GM12878 (cell line): ENCODE results near the gene NIN. TPM values are rescaled to one million over a fixed set of nuclear protein-coding genes. Genes with fewer than 3 reads are reported as not detected.

Source experiments
- ATAC-seq: fragments of 200-7000 bp; cut with Tn5 transposase; 3 replicates; pipeline ENCODE4 v1.9.1; 2020; ENCODE audit warnings: mild to moderate bottlenecking, moderate library complexity
- BruUV-seq: library from RNA; stranded (reverse); fragments of 400-500 nt; replicated peaks from 2 replicates; lab custom pipeline; 2021; lab: Mats Ljungman, UMichigan
- CTCF ChIA-PET: fragments of 300-600 bp; sonication (Branson Sonifier 250); formaldehyde crosslinking; extraction: SDS; loops from one replicate; lab custom pipeline; 2021; ENCODE audit warnings: inconsistent platforms; lab: Yijun Ruan, JAX
- POLR2A ChIA-PET: fragments of 350-600 bp; formaldehyde crosslinking; extraction: SDS; loops from one replicate; lab custom pipeline; 2021; ENCODE audit warnings: inconsistent platforms; lab: Charles Lee
- RAD21 ChIA-PET: fragments of 300-600 bp; sonication (Branson Sonifier 250); formaldehyde crosslinking; loops from one replicate; lab custom pipeline; 2023; ENCODE audit warnings: antibody characterized with exemption; ENCODE audit not compliant: unreplicated experiment; lab: Charles Lee
- SMC1A ChIA-PET: fragments of 300-600 bp; sonication (Branson Sonifier 250); formaldehyde crosslinking; loops from one replicate; lab custom pipeline; 2023; ENCODE audit not compliant: unreplicated experiment, uncharacterized antibody; lab: Charles Lee
- DNase-seq: peaks from one replicate; pipeline ENCODE4 v3.0.0-alpha.2; 2011; ENCODE audit warnings: low read depth, low spot score
- FAIRE-seq: peaks from 3 replicates; lab custom pipeline; 2011; peaks lifted over from hg19 to GRCh38; lab: Jason Lieb, UNC
- H2AFZ ChIP-seq: 2 replicates; pipeline ENCODE4 v1.6.0; 2011; ENCODE audit warnings: low read depth, low read length, control low read depth; ENCODE audit not compliant: control insufficient read depth
- H3K27ac ChIP-seq: 2 replicates; pipeline ENCODE4 v1.5.1; 2011; ENCODE audit warnings: control low read depth; ENCODE audit not compliant: control insufficient read depth, insufficient read depth
- H3K27me3 ChIP-seq, 2 experiments: replicated peaks in 1 of 2; 2 replicates each; pipeline versions ENCODE4 v1.6.0 to v1.6.1; 2011; ENCODE audit warnings: low read length in 1 of 2; ENCODE audit not compliant: control insufficient read depth in 2 of 2, insufficient read depth in 2 of 2
- H3K36me3 ChIP-seq, 2 experiments: 2 replicates each; pipeline ENCODE4 v1.5.1; 2011; ENCODE audit warnings: low read length in 1 of 2; ENCODE audit not compliant: control insufficient read depth in 2 of 2, insufficient read depth in 2 of 2
- H3K4me1 ChIP-seq: 2 replicates; pipeline ENCODE4 v1.6.1; 2011; ENCODE audit warnings: mild to moderate bottlenecking, low read length, moderate library complexity, mixed read lengths; ENCODE audit not compliant: control insufficient read depth, insufficient read depth
- H3K4me2 ChIP-seq: 2 replicates; pipeline ENCODE4 v1.6.0; 2011; ENCODE audit warnings: control low read depth; ENCODE audit not compliant: control insufficient read depth, insufficient read depth
- H3K4me3 ChIP-seq: fragments of 200-600 bp; sonication (generic); 2 replicates; pipeline ENCODE4 v1.5.1; 2016
- H3K79me2 ChIP-seq: 2 replicates; pipeline ENCODE4 v1.6.0; 2011; ENCODE audit warnings: low read length; ENCODE audit not compliant: control insufficient read depth, insufficient read depth
- H3K9ac ChIP-seq: 2 replicates; pipeline ENCODE4 v1.8.0; 2011; ENCODE audit warnings: low read length, control low read depth, mixed read lengths; ENCODE audit not compliant: control insufficient read depth, insufficient read depth
- H3K9me3 ChIP-seq: replicated peaks from 3 replicates; pipeline ENCODE4 v1.5.1; 2011; ENCODE audit warnings: mild to moderate bottlenecking, low read length; ENCODE audit not compliant: control insufficient read depth, insufficient read depth
- H4K20me1 ChIP-seq: 2 replicates; pipeline ENCODE4 v1.6.0; 2011; ENCODE audit not compliant: control insufficient read depth, insufficient read depth
- GABPA ChIP-seq: IDR thresholded peaks from 2 replicates; pipeline ENCODE4 v1.6.1; 2014; ENCODE audit warnings: antibody characterized with exemption, low read depth, mild to moderate bottlenecking, inconsistent platforms
- MEF2B ChIP-seq: fragments of 450-650 bp; IDR thresholded peaks from 2 replicates; pipeline ENCODE4 v1.6.1; 2018; ENCODE audit warnings: mild to moderate bottlenecking, moderate library complexity; ENCODE audit not compliant: partially characterized antibody, poor library complexity, severe bottlenecking
- MTA2 ChIP-seq: fragments of 450-650 bp; IDR thresholded peaks from 2 replicates; pipeline ENCODE4 v1.6.1; 2016; ENCODE audit warnings: low read depth, mild to moderate bottlenecking, moderate library complexity
- NBN ChIP-seq: fragments of 450-650 bp; IDR thresholded peaks from 2 replicates; pipeline ENCODE4 v1.6.1; 2016
- PAX5 ChIP-seq: IDR thresholded peaks from 2 replicates; pipeline ENCODE4 v1.6.1; 2011; ENCODE audit warnings: low read depth, low read length, borderline replicate concordance
- RB1 ChIP-seq: fragments of 450-650 bp; formaldehyde crosslinking; IDR thresholded peaks from 2 replicates; pipeline ENCODE4 v1.6.1; 2017; ENCODE audit warnings: mild to moderate bottlenecking, borderline replicate concordance
- RUNX3 ChIP-seq: IDR thresholded peaks from 2 replicates; pipeline ENCODE4 v1.6.1; 2012; ENCODE audit warnings: low read length, inconsistent platforms
- WGBS: methylation state at CpG from one replicate; pipeline ENCODE4 v1.1.6; 2016; ENCODE audit warnings: low lambda C conversion rate; ENCODE audit not compliant: insufficient replicate concordance, insufficient coverage; ENCODE audit errors: missing lambda C conversion rate; 5-methylcytosine and 5-hydroxymethylcytosine counted together
- in situ Hi-C: fragments of 300-500 bp; cut with MboI; formaldehyde crosslinking; loops from 9 replicates; pipeline ENCODE4 v1.14.3; 2018; ENCODE audit warnings: mixed read lengths
- intact Hi-C: fragments of 100-400 bp; cut with micrococcal nuclease; formaldehyde crosslinking; loops from one replicate; pipeline ENCODE4 v1.14.2; 2022; ENCODE audit not compliant: unreplicated experiment
- polyA plus RNA-seq, 11 experiments: library from polyadenylated mRNA; depleted of rRNA in 4 of 11; unstranded in 6 of 11; stranded (reverse) in 5 of 11; fragments of >200 nt; fragmentation: Nextera tagmentation in 4 of 11; fragmentation: Illumina TruSeq in 1 of 11; extraction: Ambion mirVana in 4 of 11; extraction: Trizol in 1 of 11; gene quantifications; 1 replicate in 1 of 11; 2 replicates in 10 of 11; pipeline versions ENCODE4 v1.2.1 to v1.2.3, GENCODE V29; 2011 to 2016; ENCODE audit warnings: inconsistent platforms in 2 of 11, missing spikeins in 2 of 11, low read depth in 1 of 11
- total RNA-seq, 4 experiments: library from RNA; depleted of rRNA in 3 of 4; stranded (reverse); fragments of >200 nt in 3 of 4; fragmentation: Illumina TruSeq in 1 of 4; extraction: Trizol in 1 of 4; gene quantifications; 2 replicates each; pipeline versions ENCODE4 v1.2.1 to v1.2.3, GENCODE V29; 2013 to 2021
- TF ChIP-seq, protein P1 (sequence below): IDR thresholded peaks from 2 replicates; pipeline ENCODE4 v1.6.1; 2012; ENCODE audit warnings: mild to moderate bottlenecking, low read depth, low read length
- TF ChIP-seq, protein P2 (sequence below): fragments of 450-650 bp; IDR thresholded peaks from 2 replicates; pipeline ENCODE4 v1.6.1; 2018; ENCODE audit warnings: borderline replicate concordance, mild to moderate bottlenecking; ENCODE audit not compliant: partially characterized antibody
- TF ChIP-seq, protein P3 (sequence below): fragments of 450-650 bp; IDR thresholded peaks from 2 replicates; pipeline ENCODE4 v1.6.1; 2017; ENCODE audit warnings: mild to moderate bottlenecking, moderate library complexity
- TF ChIP-seq, protein P4 (sequence below): fragments of 450-650 bp; IDR thresholded peaks from 2 replicates; pipeline ENCODE4 v1.6.1; 2016; ENCODE audit warnings: mild to moderate bottlenecking

The NIN gene
- total and polyA plus RNA-seq, 10 of the 15 experiments (the other 5 are each of a cell fraction or from before 2014, with no cell fraction given): 16.2 to 135 (median 70.3) TPM

DNA sequence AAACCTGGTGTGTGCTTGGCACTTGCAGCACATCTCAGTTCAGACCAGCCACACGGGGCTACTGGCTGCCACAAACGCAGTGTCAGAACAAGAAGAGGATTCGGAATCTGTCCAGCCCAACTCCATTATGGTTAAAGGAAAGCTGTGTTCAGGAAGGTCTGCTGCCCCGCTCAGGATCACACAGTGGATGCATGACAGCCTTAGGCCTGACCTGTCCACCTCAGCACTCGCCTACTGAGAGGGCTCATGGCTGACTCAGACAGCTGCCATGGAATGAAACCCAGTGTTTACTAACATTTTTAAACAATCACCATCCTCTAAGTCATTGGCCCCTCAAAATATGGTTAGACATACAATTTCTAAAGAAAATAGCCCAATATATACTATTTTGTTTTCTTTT lies 5.6 kb upstream of the NIN start (continued):
- TF ChIP-seq, protein P1, sequence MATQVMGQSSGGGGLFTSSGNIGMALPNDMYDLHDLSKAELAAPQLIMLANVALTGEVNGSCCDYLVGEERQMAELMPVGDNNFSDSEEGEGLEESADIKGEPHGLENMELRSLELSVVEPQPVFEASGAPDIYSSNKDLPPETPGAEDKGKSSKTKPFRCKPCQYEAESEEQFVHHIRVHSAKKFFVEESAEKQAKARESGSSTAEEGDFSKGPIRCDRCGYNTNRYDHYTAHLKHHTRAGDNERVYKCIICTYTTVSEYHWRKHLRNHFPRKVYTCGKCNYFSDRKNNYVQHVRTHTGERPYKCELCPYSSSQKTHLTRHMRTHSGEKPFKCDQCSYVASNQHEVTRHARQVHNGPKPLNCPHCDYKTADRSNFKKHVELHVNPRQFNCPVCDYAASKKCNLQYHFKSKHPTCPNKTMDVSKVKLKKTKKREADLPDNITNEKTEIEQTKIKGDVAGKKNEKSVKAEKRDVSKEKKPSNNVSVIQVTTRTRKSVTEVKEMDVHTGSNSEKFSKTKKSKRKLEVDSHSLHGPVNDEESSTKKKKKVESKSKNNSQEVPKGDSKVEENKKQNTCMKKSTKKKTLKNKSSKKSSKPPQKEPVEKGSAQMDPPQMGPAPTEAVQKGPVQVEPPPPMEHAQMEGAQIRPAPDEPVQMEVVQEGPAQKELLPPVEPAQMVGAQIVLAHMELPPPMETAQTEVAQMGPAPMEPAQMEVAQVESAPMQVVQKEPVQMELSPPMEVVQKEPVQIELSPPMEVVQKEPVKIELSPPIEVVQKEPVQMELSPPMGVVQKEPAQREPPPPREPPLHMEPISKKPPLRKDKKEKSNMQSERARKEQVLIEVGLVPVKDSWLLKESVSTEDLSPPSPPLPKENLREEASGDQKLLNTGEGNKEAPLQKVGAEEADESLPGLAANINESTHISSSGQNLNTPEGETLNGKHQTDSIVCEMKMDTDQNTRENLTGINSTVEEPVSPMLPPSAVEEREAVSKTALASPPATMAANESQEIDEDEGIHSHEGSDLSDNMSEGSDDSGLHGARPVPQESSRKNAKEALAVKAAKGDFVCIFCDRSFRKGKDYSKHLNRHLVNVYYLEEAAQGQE: no peak
- TF ChIP-seq RB1: no peak
- TF ChIP-seq, protein P2, sequence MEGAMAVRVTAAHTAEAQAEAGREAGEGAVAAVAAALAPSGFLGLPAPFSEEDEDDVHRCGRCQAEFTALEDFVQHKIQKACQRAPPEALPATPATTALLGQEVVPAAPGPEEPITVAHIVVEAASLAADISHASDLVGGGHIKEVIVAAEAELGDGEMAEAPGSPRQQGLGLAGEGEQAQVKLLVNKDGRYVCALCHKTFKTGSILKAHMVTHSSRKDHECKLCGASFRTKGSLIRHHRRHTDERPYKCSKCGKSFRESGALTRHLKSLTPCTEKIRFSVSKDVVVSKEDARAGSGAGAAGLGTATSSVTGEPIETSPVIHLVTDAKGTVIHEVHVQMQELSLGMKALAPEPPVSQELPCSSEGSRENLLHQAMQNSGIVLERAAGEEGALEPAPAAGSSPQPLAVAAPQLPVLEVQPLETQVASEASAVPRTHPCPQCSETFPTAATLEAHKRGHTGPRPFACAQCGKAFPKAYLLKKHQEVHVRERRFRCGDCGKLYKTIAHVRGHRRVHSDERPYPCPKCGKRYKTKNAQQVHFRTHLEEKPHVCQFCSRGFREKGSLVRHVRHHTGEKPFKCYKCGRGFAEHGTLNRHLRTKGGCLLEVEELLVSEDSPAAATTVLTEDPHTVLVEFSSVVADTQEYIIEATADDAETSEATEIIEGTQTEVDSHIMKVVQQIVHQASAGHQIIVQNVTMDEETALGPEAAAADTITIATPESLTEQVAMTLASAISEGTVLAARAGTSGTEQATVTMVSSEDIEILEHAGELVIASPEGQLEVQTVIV: no peak

DNA sequence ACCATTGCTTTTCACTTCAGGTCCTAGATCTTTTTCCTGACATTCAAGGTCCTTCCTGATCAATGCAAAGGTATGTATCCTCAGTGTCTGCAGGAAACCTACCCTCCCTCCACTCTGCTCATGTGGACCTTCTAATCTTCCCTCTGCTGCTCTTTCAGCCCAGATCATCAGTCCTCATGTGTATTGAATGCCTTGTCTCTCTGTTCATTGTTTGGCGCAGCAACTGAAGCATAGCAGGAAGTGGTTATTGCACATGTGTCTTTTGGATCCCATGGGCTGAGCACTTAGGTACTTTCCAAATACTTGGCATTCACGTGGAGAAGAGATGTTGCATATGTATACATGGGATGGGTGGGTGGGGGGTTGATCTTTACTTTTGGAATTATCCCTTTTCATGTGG lies 4.3 kb upstream of the NIN start:
- in situ Hi-C loops (no loop called here), intact Hi-C loops (loop anchor here (1.0 kb wide), 1 partner anchor 24 kb away; no protein-coding TSS in a partner anchor)
- Histone ChIP-seq H3K9me3 (no peaks in the 10 kb centered on the region), H3K9ac (no peak overlapping the region), H3K27ac (peak overlapping the region; percentile 51), H3K27me3 (no peaks in the 10 kb centered on the region), H4K20me1 (no peaks in the 10 kb centered on the region), H3K4me3 (no peak overlapping the region), H3K36me3 (no peaks in the 10 kb centered on the region), H3K4me2 (peak overlapping the region; percentile 26), H3K79me2 (peaks cover 22% of the 10 kb centered on the region), H2AFZ (peak overlapping the region; percentile 86), H3K4me1 (peaks cover 24% of the 10 kb centered on the region)
- POLR2A ChIA-PET: interaction anchor here (0.8 to 1.7 kb wide), 2 partner anchors 14 to 25 kb away, joined by 6 read pairs; no protein-coding TSS in a partner anchor
- DNase-seq: peak; percentile 79
- SMC1A ChIA-PET: interaction anchor here (0.9 to 5.8 kb wide), 3 partner anchors 12 to 24 kb away, joined by 3 to 48 read pairs (median 3); no protein-coding TSS in a partner anchor
- CTCF ChIA-PET: interaction anchor here (1.9 kb wide), 1 partner anchor 25 kb away, joined by 12 read pairs; no protein-coding TSS in a partner anchor
- peak; percentile 48 for ATAC-seq
- BruUV-seq: no TSS peak
- WGBS: 0% methylated on average over 2 of the region's 2 CpGs
- RAD21 ChIA-PET: interaction anchor here (0.9 to 1.2 kb wide), 3 partner anchors 24 to 25 kb away, joined by 3 to 5 read pairs (median 3); no protein-coding TSS in a partner anchor
- FAIRE-seq: no peak
- TF ChIP-seq, protein P3, sequence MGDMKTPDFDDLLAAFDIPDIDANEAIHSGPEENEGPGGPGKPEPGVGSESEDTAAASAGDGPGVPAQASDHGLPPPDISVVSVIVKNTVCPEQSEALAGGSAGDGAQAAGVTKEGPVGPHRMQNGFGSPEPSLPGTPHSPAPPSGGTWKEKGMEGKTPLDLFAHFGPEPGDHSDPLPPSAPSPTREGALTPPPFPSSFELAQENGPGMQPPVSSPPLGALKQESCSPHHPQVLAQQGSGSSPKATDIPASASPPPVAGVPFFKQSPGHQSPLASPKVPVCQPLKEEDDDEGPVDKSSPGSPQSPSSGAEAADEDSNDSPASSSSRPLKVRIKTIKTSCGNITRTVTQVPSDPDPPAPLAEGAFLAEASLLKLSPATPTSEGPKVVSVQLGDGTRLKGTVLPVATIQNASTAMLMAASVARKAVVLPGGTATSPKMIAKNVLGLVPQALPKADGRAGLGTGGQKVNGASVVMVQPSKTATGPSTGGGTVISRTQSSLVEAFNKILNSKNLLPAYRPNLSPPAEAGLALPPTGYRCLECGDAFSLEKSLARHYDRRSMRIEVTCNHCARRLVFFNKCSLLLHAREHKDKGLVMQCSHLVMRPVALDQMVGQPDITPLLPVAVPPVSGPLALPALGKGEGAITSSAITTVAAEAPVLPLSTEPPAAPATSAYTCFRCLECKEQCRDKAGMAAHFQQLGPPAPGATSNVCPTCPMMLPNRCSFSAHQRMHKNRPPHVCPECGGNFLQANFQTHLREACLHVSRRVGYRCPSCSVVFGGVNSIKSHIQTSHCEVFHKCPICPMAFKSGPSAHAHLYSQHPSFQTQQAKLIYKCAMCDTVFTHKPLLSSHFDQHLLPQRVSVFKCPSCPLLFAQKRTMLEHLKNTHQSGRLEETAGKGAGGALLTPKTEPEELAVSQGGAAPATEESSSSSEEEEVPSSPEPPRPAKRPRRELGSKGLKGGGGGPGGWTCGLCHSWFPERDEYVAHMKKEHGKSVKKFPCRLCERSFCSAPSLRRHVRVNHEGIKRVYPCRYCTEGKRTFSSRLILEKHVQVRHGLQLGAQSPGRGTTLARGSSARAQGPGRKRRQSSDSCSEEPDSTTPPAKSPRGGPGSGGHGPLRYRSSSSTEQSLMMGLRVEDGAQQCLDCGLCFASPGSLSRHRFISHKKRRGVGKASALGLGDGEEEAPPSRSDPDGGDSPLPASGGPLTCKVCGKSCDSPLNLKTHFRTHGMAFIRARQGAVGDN: peak; percentile 87
- TF ChIP-seq MEF2B (peak; percentile 48), RUNX3 (peak; percentile 87), PAX5 (peak; percentile 81), NBN (0 out of 2 replicates have a peak, but pooled peaks have one; percentile 17), GABPA (no peak), MTA2 (0 out of 2 replicates have a peak, but pooled peaks have one; percentile 12)
- TF ChIP-seq, protein P4, sequence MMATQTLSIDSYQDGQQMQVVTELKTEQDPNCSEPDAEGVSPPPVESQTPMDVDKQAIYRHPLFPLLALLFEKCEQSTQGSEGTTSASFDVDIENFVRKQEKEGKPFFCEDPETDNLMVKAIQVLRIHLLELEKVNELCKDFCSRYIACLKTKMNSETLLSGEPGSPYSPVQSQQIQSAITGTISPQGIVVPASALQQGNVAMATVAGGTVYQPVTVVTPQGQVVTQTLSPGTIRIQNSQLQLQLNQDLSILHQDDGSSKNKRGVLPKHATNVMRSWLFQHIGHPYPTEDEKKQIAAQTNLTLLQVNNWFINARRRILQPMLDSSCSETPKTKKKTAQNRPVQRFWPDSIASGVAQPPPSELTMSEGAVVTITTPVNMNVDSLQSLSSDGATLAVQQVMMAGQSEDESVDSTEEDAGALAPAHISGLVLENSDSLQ: no peak
